K562 (cell line): ENCODE measurements around the gene PRRC2A. TPM values are rescaled to one million over a fixed set of nuclear protein-coding genes. Genes with fewer than 3 reads are reported as not detected.

Experiments used
- BRD4 ChIP-seq: fragments of 200-600 bp; sonication (generic); IDR thresholded peaks from 2 replicates; pipeline ENCODE4 v1.6.1; 2017; ENCODE audit warnings: inconsistent platforms
- CREB5 ChIP-seq: fragments of 250-450 bp; sonication (Bioruptor Pico); IDR thresholded peaks from 2 replicates; pipeline ENCODE4 v1.5.0; 2020; ENCODE audit warnings: mild to moderate bottlenecking
- FOXK1 ChIP-seq: sonication (generic); formaldehyde crosslinking; IDR thresholded peaks from 2 replicates; pipeline ENCODE4 v1.8.0; 2022; ENCODE audit warnings: missing genetic modification reagents, mild to moderate bottlenecking, borderline replicate concordance
- FOXK2 ChIP-seq, 2 experiments: fragments of 450-650 bp; IDR thresholded peaks in 1 of 2; conservative IDR thresholded peaks in 1 of 2; 2 replicates each; pipeline ENCODE4 v1.6.1; 2016; ENCODE audit warnings: low read depth in 2 of 2, mild to moderate bottlenecking in 1 of 2
- HDGF ChIP-seq: fragments of 450-650 bp; IDR thresholded peaks from 2 replicates; pipeline ENCODE4 v1.6.1; 2016
- MAFK ChIP-seq: IDR thresholded peaks from 2 replicates; pipeline ENCODE4 v1.6.1; 2011; ENCODE audit warnings: low read length, improper control_type of control experiment
- NEUROD1 ChIP-seq: fragments of 150-350 bp; IDR thresholded peaks from 2 replicates; pipeline ENCODE4 v1.6.1; 2014; ENCODE audit warnings: borderline replicate concordance, low read length, low read depth; ENCODE audit not compliant: partially characterized antibody
- NFXL1 ChIP-seq: fragments of 450-650 bp; formaldehyde crosslinking; IDR thresholded peaks from 2 replicates; pipeline ENCODE4 v1.4.0; 2021; ENCODE audit warnings: mild to moderate bottlenecking
- POLR2G ChIP-seq: fragments of 200-400 bp; formaldehyde crosslinking; IDR thresholded peaks from 2 replicates; pipeline ENCODE4 v1.6.1; 2017; ENCODE audit warnings: low read depth, mild to moderate bottlenecking, antibody characterized with exemption, low read length, moderate library complexity
- TFAP4 ChIP-seq: sonication (generic); formaldehyde crosslinking; IDR thresholded peaks from 2 replicates; pipeline ENCODE4 v1.8.0; 2022; ENCODE audit warnings: missing genetic modification reagents, mild to moderate bottlenecking, moderate library complexity, borderline replicate concordance
- THRAP3 ChIP-seq: fragments of 450-650 bp; IDR thresholded peaks from 2 replicates; pipeline ENCODE4 v1.6.1; 2016; ENCODE audit warnings: mild to moderate bottlenecking, inconsistent platforms, borderline replicate concordance
- ZC3H11A ChIP-seq: IDR thresholded peaks from 2 replicates; pipeline ENCODE4 v1.6.1; 2012; ENCODE audit warnings: low read depth, low read length, improper control_type of control experiment
- ZNF551 ChIP-seq: fragments of 250-450 bp; sonication (Bioruptor Pico); IDR thresholded peaks from 2 replicates; pipeline ENCODE4 v1.5.0; 2021; ENCODE audit warnings: mild to moderate bottlenecking, moderate library complexity
- ZNF609 ChIP-seq: sonication (generic); formaldehyde crosslinking; IDR thresholded peaks from 2 replicates; pipeline ENCODE4 v1.8.1; 2023; ENCODE audit warnings: missing genetic modification reagents, mild to moderate bottlenecking, borderline replicate concordance
- polyA plus RNA-seq, 8 experiments: library from polyadenylated mRNA; depleted of rRNA in 4 of 8; stranded (reverse) in 5 of 8; unstranded in 3 of 8; fragments of >200 nt; fragmentation: Nextera tagmentation in 2 of 8; fragmentation: Illumina TruSeq in 1 of 8; extraction: Ambion mirVana in 2 of 8; extraction: Trizol in 1 of 8; gene quantifications; 2 replicates each; pipeline versions ENCODE4 v1.2.1 to v1.2.3, GENCODE V29; 2011 to 2014; ENCODE audit warnings: inconsistent platforms in 1 of 8, missing spikeins in 1 of 8
- total RNA-seq, 7 experiments: library from RNA; depleted of rRNA in 6 of 7; stranded (reverse); fragments of >200 nt in 6 of 7; fragmentation: Illumina TruSeq in 2 of 7; extraction: Trizol in 2 of 7; gene quantifications; 2 replicates each; pipeline versions ENCODE4 v1.2.1 to v1.2.3, GENCODE V29; 2011 to 2021; ENCODE audit warnings: low replicate concordance in 1 of 7

PRRC2A gene
- total and polyA plus RNA-seq, 9 of the 15 experiments (the other 6 are each of a cell fraction or from before 2014, with no cell fraction given): 1.0 to 332 (median 63.0) TPM

- TF ChIP-seq CREB5 (CRISPR knock-in tag) (no peak), FOXK2 (conservative IDR thresholded peaks at IDR 0.05 in 1 of 2, IDR thresholded peaks at IDR 0.05 in 1 of 2; ENCODE audit: low read depth in 2 of 2) (peak; percentile 47 to 67; a peak in 2 of 4 replicates), MAFK (no peak), THRAP3 (peak; percentile 62; the same call in 1 of the 2 replicates), POLR2G (no peak), ZC3H11A (0 out of 2 replicates have a peak, but pooled peaks have one; percentile 28), HDGF (0 out of 2 replicates have a peak, but pooled peaks have one; percentile 85), ZNF551 (CRISPR knock-in tag) (no peak), NFXL1 (CRISPR knock-in tag) (no peak), FOXK1 (CRISPR knock-in tag) (no peak), BRD4 (peak; percentile 96; the same call in 1 of the 2 replicates), NEUROD1 (peak; percentile 12), ZNF609 (0 out of 2 replicates have a peak, but pooled peaks have one; percentile 56), TFAP4 (CRISPR knock-in tag) (no peak)
Measured at GRCh38 chr6:31621320-31621939, 915 bp downstream of the PRRC2A start (continued).
